GM06990 (cell line): Measurements from ENCODE around the gene CSF1.

ENCODE experiments used
- DNase-seq: peaks from one replicate; pipeline ENCODE4 v3.0.0-alpha.2; 2011; ENCODE audit not compliant: insufficient read length; ENCODE audit errors: extremely low read depth
- H3K27me3 ChIP-seq: replicated peaks from 2 replicates; pipeline ENCODE4 v1.6.0; 2011; ENCODE audit warnings: low read length; ENCODE audit not compliant: control insufficient read depth, insufficient read depth
- H3K36me3 ChIP-seq: 2 replicates; pipeline ENCODE4 v1.5.1; 2011; ENCODE audit warnings: low read length; ENCODE audit not compliant: control insufficient read depth, insufficient read depth
- H3K4me3 ChIP-seq: replicated peaks from 2 replicates; pipeline ENCODE4 v1.5.1; 2011; ENCODE audit warnings: low read depth, mild to moderate bottlenecking, control low read depth, low read length
- TF ChIP-seq, protein P1 (sequence below): IDR thresholded peaks from 2 replicates; pipeline ENCODE4 v1.5.1; 2011; ENCODE audit warnings: low read length, control low read depth, mild to moderate bottlenecking, inconsistent platforms; ENCODE audit not compliant: insufficient read depth, poor library complexity, severe bottlenecking

The CSF1 gene

DNA sequence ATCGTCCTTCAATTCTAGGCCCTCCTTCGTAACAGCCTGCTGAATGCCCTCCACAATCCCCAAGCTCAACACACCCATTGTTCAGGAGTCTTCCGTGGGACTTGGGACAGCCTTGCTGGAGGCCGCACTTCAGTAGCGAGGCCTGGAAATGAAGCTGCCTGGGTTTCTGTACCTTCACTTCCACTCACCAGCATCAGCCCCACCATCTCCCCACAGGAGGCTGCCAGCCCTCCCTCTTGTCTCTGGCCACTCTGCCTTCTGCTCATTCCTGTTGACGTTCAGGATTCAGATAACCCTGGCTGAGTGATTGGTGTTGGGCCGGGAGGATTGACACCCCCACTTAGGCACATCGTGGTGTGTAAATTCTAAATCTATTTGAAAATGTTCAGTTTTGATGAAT is 23.4 kb upstream of the CSF1 start:
- TF ChIP-seq, protein P1, sequence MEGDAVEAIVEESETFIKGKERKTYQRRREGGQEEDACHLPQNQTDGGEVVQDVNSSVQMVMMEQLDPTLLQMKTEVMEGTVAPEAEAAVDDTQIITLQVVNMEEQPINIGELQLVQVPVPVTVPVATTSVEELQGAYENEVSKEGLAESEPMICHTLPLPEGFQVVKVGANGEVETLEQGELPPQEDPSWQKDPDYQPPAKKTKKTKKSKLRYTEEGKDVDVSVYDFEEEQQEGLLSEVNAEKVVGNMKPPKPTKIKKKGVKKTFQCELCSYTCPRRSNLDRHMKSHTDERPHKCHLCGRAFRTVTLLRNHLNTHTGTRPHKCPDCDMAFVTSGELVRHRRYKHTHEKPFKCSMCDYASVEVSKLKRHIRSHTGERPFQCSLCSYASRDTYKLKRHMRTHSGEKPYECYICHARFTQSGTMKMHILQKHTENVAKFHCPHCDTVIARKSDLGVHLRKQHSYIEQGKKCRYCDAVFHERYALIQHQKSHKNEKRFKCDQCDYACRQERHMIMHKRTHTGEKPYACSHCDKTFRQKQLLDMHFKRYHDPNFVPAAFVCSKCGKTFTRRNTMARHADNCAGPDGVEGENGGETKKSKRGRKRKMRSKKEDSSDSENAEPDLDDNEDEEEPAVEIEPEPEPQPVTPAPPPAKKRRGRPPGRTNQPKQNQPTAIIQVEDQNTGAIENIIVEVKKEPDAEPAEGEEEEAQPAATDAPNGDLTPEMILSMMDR = no peak
- H3K27me3 ChIP-seq = no peaks in the 10 kb centered on the region

DNA sequence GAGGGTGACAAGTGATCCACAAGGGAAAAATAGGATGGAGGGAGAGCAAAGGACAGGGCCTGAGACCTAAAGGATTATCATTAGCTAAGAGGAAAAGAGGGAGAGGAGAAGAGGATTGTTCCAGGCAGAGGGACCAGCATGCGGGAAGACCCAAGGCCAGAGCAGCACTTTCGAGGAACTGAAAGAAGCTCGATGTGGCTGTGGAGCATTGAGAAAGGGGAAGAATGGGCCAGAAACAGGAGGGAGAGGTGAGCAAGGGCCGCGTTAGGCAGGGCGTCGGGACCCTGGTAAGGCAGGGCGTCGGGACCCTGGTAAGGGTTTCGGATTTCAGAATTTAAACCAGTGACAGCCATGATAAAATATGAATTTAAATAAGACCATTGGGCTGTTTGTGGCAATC is 22.8 kb upstream of the CSF1 start:
- no peak for DNase-seq
- TF ChIP-seq, protein P1 = no peak
- Histone ChIP-seq H3K36me3 (no peaks in the 10 kb centered on the region), H3K27me3 (no peaks in the 10 kb centered on the region), H3K4me3 (no peak overlapping the region)

More for the DNA sequence above, 23.4 kb upstream of the CSF1 start:
- Histone ChIP-seq H3K4me3 (no peak overlapping the region), H3K36me3 (no peaks in the 10 kb centered on the region)
- no peak for DNase-seq

DNA sequence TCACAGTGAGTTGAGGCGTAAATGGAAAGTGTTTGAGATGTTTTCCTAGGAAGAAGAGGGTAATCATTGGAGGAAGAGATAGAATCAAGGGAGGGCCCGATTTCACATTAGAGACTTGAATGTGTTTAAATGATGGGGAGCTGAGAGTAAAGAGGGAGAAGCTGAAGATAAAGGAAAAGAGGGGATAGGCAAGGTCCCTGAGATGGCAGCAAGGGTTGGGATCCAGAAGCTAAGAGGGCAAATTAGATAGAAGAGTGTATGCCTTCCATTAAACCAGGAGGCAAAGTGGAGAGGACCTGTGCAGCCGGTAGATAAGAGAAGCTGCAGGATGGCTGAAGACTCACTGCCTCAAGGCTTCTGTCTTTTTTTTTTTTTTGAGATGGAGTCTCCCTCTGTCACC is 21.6 kb upstream of the CSF1 start:
- Histone ChIP-seq H3K27me3 (no peaks in the 10 kb centered on the region), H3K4me3 (no peak overlapping the region), H3K36me3 (no peaks in the 10 kb centered on the region)
- DNase-seq = no peak
- TF ChIP-seq, protein P1 = no peak

DNA sequence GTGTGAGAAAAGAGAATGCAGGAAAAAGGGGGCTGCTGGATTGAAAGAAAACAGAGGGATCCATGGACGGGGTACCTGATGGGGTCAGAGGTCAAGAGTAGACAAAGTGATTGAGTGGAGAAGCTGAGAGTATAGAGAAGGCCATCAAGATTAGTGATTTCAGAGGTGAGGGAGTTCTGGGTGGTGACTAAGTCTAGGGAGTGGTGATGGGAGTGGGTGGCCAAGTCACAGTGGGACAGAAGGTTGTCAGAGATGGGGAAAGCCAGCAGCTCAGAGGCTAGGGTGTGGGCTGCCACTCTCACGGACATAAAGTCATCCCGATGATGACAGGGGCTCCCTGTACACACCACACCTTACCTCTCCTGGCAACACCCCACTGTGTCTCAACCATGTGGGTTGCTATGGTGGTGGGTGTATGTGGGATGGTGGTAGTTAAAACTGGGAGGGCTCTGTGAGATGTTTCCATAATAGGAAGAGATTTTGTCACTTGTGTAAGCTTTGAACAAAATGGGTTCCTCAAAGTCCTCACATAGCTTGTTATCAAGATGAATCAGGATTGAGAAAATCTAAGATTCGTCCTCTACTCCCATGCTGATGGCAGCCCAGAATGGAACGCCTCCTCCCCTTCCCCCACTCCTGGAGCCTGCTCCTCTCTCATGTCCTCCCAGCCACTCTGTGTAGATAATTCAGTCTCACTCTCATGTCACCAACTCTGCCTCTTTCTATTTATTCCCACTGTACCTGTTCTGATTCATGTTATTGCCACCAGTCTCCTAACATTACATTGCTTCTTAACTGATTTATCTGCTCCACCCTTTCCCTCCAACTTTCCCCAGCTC is 20.3 kb upstream of the CSF1 start:
- no peaks in the 10 kb centered on the region for H3K27me3 ChIP-seq
- TF ChIP-seq, protein P1 = no peak
- no peak for DNase-seq
- no peaks in the 10 kb centered on the region for H3K36me3 ChIP-seq
- H3K4me3 ChIP-seq = no peak overlapping the region

DNA sequence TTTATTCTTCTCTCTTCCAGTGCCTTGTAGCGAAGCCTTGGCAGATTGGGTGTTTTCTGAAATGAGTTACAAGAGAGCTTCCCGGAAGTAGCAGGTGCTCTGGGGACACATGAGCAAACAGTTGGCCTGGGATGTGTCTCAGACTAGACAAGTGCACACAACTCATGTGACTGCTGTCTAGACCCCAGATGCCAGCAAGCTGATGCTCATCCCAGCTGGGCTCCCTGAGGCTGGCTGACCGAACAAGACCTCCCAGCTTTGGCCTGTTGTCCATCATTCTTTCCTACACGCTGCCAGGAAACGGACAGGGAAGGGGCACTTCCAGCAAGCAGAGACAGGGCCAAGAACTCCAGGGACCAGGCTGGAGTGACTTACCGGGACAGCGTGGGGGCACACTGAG is 18.7 kb upstream of the CSF1 start:
- no peak for DNase-seq
- TF ChIP-seq, protein P1 = no peak
- Histone ChIP-seq H3K36me3 (no peaks in the 10 kb centered on the region), H3K27me3 (no peaks in the 10 kb centered on the region), H3K4me3 (no peak overlapping the region)
